ENCODE measurements around the gene NAT10. TPM values are rescaled to one million over a fixed set of nuclear protein-coding genes. Genes with fewer than 3 reads are reported as not detected.

Gene NAT10
- total RNA-seq, 4 donors from 2014 or later: 19.9 to 27.5 (median 21.6) TPM

GRCh38 chr11:34189191-34189590 lies 83.8 kb downstream of the NAT10 start:
- Histone ChIP-seq H3K27me3 (no peaks in the 10 kb centered on the region), H3K4me3 (no peak overlapping the region), H3K27ac (no peak overlapping the region), H3K36me3 (no peaks in the 10 kb centered on the region), H3K4me1 (peaks cover 0 to 29% (median 12%) of the 10 kb centered on the region in 3 donors), H3K9me3 (no peaks in the 10 kb centered on the region)
- 74 to 90% methylated on average over 4 to 8 of the region's 9 CpGs for WGBS, 2 donors (ENCODE audit: low coverage in 1 of 2)
- TF ChIP-seq, protein P1, sequence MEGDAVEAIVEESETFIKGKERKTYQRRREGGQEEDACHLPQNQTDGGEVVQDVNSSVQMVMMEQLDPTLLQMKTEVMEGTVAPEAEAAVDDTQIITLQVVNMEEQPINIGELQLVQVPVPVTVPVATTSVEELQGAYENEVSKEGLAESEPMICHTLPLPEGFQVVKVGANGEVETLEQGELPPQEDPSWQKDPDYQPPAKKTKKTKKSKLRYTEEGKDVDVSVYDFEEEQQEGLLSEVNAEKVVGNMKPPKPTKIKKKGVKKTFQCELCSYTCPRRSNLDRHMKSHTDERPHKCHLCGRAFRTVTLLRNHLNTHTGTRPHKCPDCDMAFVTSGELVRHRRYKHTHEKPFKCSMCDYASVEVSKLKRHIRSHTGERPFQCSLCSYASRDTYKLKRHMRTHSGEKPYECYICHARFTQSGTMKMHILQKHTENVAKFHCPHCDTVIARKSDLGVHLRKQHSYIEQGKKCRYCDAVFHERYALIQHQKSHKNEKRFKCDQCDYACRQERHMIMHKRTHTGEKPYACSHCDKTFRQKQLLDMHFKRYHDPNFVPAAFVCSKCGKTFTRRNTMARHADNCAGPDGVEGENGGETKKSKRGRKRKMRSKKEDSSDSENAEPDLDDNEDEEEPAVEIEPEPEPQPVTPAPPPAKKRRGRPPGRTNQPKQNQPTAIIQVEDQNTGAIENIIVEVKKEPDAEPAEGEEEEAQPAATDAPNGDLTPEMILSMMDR (IDR thresholded peaks at IDR 0.05): no peak
- no peak for TF ChIP-seq EP300 (IDR thresholded peaks at IDR 0.05)
- TF ChIP-seq POLR2AphosphoS5 (IDR thresholded peaks at IDR 0.05): no peak
- TF ChIP-seq POLR2A (IDR thresholded peaks at IDR 0.05): no peak
- no peak for ATAC-seq

DNA sequence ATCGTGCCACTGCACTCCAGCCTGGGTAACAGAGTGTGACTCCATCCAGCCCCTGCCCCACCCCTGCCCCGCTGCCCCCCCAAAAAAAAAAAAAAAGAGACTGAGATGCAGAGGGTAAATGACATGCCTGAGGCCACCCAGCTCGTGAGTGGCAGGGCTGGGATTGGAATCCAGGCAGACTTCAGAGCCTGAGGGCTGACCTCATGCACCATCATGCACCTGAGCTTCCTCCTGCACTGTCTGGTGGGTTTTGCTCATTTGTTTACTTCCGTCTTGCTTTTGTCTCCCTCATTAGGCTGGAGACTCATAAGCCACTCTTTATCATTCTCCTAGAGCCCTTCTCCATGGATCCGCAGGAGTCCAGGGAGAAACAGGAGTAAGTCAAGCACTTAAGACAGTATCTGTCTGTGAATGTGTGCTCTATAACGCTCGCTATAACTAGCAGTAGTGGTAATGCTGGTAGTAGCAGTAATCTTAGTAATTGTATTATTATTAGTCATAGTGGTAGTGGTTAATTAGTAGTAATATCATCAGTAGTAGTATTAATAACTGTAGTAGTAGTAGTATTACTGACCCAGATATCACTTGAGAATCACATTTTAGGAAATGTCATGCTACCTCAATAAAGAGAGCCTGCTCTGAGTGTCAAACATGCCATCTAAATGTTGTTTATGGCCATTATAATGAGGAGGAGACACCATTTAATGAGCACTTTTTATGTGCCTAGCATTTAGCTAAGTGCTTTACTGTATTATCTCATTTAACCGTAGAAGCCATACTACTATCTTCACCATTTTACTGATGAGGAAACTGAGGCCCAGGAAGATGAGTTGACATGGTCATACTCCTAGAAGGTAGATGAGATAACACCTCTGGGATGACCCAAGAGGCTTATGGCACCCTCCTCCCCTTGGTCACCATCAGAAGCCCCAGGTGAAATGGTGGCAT lies 85.0 kb downstream of the NAT10 start:
- 77 to 89% methylated on average over 5 to 6 of the region's 8 CpGs for WGBS, 2 donors (ENCODE audit: low coverage in 1 of 2)
- ATAC-seq: no peak
- TF ChIP-seq POLR2A (IDR thresholded peaks at IDR 0.05) (no peak), EP300 (IDR thresholded peaks at IDR 0.05) (no peak)

GRCh38 chr11:34191578-34191977 lies 86.1 kb downstream of the NAT10 start:
- WGBS, 2 donors (ENCODE audit: low coverage in 1 of 2): 100% methylated on average over 1 of the region's 5 CpGs; no CpG with 5 or more reads in 1 of the 2 donors
- peak overlapping the region in 2 of 4 donors; percentile 78 to 81 for H3K27ac ChIP-seq
- ATAC-seq: no peak

More for the DNA sequence above, 85.0 kb downstream of the NAT10 start:
- Histone ChIP-seq H3K27me3 (no peaks in the 10 kb centered on the region), H3K27ac (no peak overlapping the region), H3K4me3 (no peak overlapping the region), H3K36me3 (peaks cover 0 to under 1% of the 10 kb centered on the region in 2 donors), H3K9me3 (no peaks in the 10 kb centered on the region), H3K4me1 (peaks cover 0 to 29% (median 12%) of the 10 kb centered on the region in 3 donors)

GRCh38 chr11:34192481-34193401 lies 87.3 kb downstream of the NAT10 start:
- WGBS, 2 donors (ENCODE audit: low coverage in 1 of 2): 27 to 51% methylated on average over 3 to 5 of the region's 14 CpGs
- peak overlapping the region in 1 of 2 donors; percentile 34 for H3K4me3 ChIP-seq
- H3K36me3 ChIP-seq: peaks cover 0 to 16% of the 10 kb centered on the region in 2 donors

More at GRCh38 chr11:34191578-34191977, 86.1 kb downstream of the NAT10 start:
- no peak overlapping the region for H3K4me3 ChIP-seq
- no peaks in the 10 kb centered on the region for H3K9me3 ChIP-seq
- H3K4me1 ChIP-seq: peaks cover 0 to 24% (median 12%) of the 10 kb centered on the region in 3 donors
- H3K36me3 ChIP-seq: peaks cover 0 to 11% of the 10 kb centered on the region in 2 donors
- H3K27me3 ChIP-seq: no peaks in the 10 kb centered on the region
- TF ChIP-seq POLR2AphosphoS5 (IDR thresholded peaks at IDR 0.05) (no peak), EP300 (IDR thresholded peaks at IDR 0.05) (no peak), POLR2A (IDR thresholded peaks at IDR 0.05) (no peak)
- TF ChIP-seq, protein P1 (IDR thresholded peaks at IDR 0.05): no peak

DNA sequence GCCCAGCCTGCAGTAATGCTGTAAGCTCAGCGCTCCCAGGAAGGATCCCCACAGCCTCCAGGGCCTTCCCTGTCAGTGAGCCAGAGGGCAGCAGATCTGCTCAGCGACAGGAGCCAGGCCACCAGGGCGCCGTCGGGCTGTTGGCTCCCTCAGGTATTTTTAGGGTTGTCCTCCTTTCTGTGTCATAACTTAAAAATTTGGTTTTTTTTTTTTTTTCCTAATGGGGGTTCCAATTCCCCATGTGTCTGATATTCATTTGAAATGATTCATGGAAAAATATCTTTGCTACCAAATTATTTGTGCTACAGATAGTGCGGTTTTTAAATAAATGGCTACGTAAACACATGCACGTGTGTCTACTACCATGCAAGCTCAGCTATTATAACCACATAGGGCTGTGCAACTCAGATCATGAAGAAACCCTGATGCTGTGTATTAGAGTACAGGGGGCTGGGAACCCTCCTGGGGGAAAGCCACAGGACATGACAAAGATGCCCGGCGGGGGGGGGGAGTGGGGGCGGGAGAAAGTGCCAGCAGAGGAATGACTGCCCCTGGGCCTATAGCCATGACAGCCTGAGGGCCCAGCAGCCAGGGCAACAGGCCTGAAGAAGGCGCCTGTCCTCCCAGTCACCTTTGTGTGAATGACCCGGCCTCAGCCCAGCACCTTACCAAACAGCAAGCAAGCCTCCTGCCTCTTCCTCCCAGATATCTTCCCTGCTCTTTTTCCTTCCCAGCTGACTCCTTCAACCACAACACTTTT lies 89.3 kb downstream of the NAT10 start:
- ATAC-seq: no peak
- WGBS, 2 donors (ENCODE audit: low coverage in 1 of 2): 89 to 90% methylated on average over 7 to 9 of the region's 13 CpGs
- Histone ChIP-seq H3K9me3 (no peaks in the 10 kb centered on the region), H3K27ac (no peak overlapping the region), H3K4me1 (peaks cover 0 to 24% (median 12%) of the 10 kb centered on the region in 3 donors), H3K27me3 (no peaks in the 10 kb centered on the region), H3K36me3 (peaks cover 0 to 16% of the 10 kb centered on the region in 2 donors), H3K4me3 (no peak overlapping the region)
- TF ChIP-seq, protein P1 (IDR thresholded peaks at IDR 0.05): no peak
- TF ChIP-seq POLR2A (IDR thresholded peaks at IDR 0.05): no peak
- TF ChIP-seq EP300 (IDR thresholded peaks at IDR 0.05): no peak
- TF ChIP-seq POLR2AphosphoS5 (IDR thresholded peaks at IDR 0.05): no peak

More at GRCh38 chr11:34192481-34193401, 87.3 kb downstream of the NAT10 start:
- peak; percentile 57 for TF ChIP-seq POLR2AphosphoS5 (IDR thresholded peaks at IDR 0.05)
- TF ChIP-seq POLR2A (IDR thresholded peaks at IDR 0.05): no peak
- Histone ChIP-seq H3K27ac (peak overlapping the region; percentile 22 to 81 (median 78)), H3K27me3 (no peaks in the 10 kb centered on the region), H3K9me3 (no peaks in the 10 kb centered on the region), H3K4me1 (peaks cover 0 to 24% (median 12%) of the 10 kb centered on the region in 3 donors)
- ATAC-seq: peak; percentile 92

Measured in gastroesophageal sphincter (tissue), 4 donors.